Measurements from ENCODE around the gene CASD1. TPM values are rescaled to one million over a fixed set of nuclear protein-coding genes. Genes with fewer than 3 reads are reported as not detected.

Gene CASD1
- total RNA-seq: 8.3 and 12.9 TPM in 2 replicates

DNA sequence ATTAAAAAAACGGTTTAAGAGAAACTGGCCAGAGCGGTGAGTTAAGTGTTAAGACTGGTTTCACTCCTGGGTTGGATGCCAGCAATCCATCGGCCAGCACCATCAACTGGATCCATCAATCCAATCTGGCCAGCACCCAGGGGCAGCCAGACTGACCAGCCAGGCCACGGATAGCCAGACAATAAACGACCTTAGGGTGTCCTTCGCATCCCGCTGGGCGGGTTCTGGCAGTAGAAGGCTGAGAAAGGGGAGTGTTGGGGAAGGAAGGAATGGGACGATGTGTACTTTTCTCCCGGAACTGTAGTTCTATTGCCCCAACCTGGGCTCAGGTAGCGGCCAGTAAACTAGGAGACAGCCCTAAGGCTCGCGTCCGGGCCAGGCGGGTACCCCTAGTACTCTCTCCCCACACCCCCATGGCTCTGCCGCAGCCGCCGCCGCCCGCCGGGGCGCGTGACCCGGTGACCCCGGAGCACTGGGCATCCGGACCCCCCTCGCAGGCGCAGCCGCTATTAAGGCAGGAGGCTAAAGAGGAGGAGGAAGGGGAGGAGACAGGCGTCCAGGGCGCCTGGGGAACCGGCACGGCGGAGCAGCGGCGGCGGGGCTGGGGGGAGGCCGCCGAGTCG is at the start of gene CASD1:
Gene CASD1, plus strand, starts transcription at position 546 of the 623 bp plus-strand sequence. CDS start 276 bp downstream, outside the sequence.

Small RNA genes lying within 50 kb of the gene (small RNA-seq; reads per million reads assigned to genes)
- gene RNU6-1328P (ENCODE audit: low replicate concordance): not detected

Other genes starting within 250 kb of the CASD1 start
- 2,752 and 5,307 TPM in 2 replicates for gene COL1A2, start 114.9 kb upstream of the CASD1 start, total RNA-seq
- 49.7 and 53.0 TPM in 2 replicates for gene SGCE, start 146.3 kb downstream of the CASD1 start, total RNA-seq

All from placental pericyte (primary cell).